ENCODE measurements around the gene FAM13C.
"Not testable (repeated sequence)": the region's sequence is repeated elsewhere in the genome, so short reads cannot be mapped to it uniquely, and the experiment has no call there.

Gene FAM13C

GRCh38 chr10:59223597-59223996 is 138.8 kb downstream of the FAM13C start:
- DNase-seq: not testable (repeated sequence)

- DNase-seq: no peak
These were observed 139.6 kb downstream of the FAM13C start for GRCh38 chr10:59222788-59223187.

GRCh38 chr10:59216178-59216869 is 146.0 kb downstream of the FAM13C start:
- DNase-seq: no peak

- no peak for DNase-seq
These were observed 148.2 kb downstream of the FAM13C start for GRCh38 chr10:59214160-59214559.

GRCh38 chr10:59212301-59212798 is 150.0 kb downstream of the FAM13C start:
- DNase-seq: no peak

GRCh38 chr10:59206204-59206720 is 156.1 kb downstream of the FAM13C start:
- DNase-seq: no peak

Measured in NK-92 treated with Interleukin-12 subunit alpha and Interleukin-12 subunit beta, amount 100 ng/mL, for 24 hours (cell line).